HG03066 (cell line): ENCODE measurements around the gene DMPK.

Experiments used
- ATAC-seq: cut with Tn5 transposase; IDR thresholded peaks from one replicate; pipeline ENCODE4 v1.9.1; 2021; ENCODE audit warnings: low read depth; ENCODE audit not compliant: unreplicated experiment

Gene DMPK

GRCh38 chr19:45782162-45782691 lies at the start of gene DMPK:
DMPK (minus strand) TSS chr19:45782490; CDS start chr19:45782352, 138 bp downstream.
- no peak for ATAC-seq

- no peak for ATAC-seq
Measured at GRCh38 chr19:45828945-45829344, 46.7 kb upstream of the DMPK start.

- ATAC-seq: no peak
Measured at GRCh38 chr19:45828523-45828922, 46.2 kb upstream of the DMPK start.

GRCh38 chr19:45827459-45828093 lies 45.3 kb upstream of the DMPK start:
- no peak for ATAC-seq

GRCh38 chr19:45826934-45827333 lies 44.6 kb upstream of the DMPK start:
- ATAC-seq: no peak

GRCh38 chr19:45825917-45826893 lies 43.9 kb upstream of the DMPK start:
- ATAC-seq: no peak

GRCh38 chr19:45825263-45825605 lies 42.9 kb upstream of the DMPK start:
- no peak for ATAC-seq

- no peak for ATAC-seq
Measured at GRCh38 chr19:45824531-45825262, 42.4 kb upstream of the DMPK start.

GRCh38 chr19:45824041-45824471 lies 41.8 kb upstream of the DMPK start:
- ATAC-seq: no peak

- no peak for ATAC-seq
Measured at GRCh38 chr19:45823182-45823581, 40.9 kb upstream of the DMPK start.

GRCh38 chr19:45822716-45823115 lies 40.4 kb upstream of the DMPK start:
- no peak for ATAC-seq

GRCh38 chr19:45821570-45821969 lies 39.3 kb upstream of the DMPK start:
- no peak for ATAC-seq

GRCh38 chr19:45821103-45821521 lies 38.8 kb upstream of the DMPK start:
- no peak for ATAC-seq

- ATAC-seq: no peak
Measured at GRCh38 chr19:45820413-45821102, 38.3 kb upstream of the DMPK start.

GRCh38 chr19:45819769-45820168 lies 37.5 kb upstream of the DMPK start:
- ATAC-seq: no peak

- no peak for ATAC-seq
Measured at GRCh38 chr19:45817725-45818301, 35.5 kb upstream of the DMPK start.

GRCh38 chr19:45817010-45817724 lies 34.9 kb upstream of the DMPK start:
- ATAC-seq: peak; percentile 85

GRCh38 chr19:45816236-45817009 lies 34.1 kb upstream of the DMPK start:
- ATAC-seq: no peak
